Nephron progenitor cell (in vitro differentiated cells): ENCODE measurements around the gene GSG1L.

Experiments used
- DNase-seq: peaks from one replicate; pipeline ENCODE4 v3.0.0; 2021
- H3K27ac Mint-ChIP-seq: 2 replicates; pipeline ENCODE4 v1.8.0; 2021; ENCODE audit warnings: mild to moderate bottlenecking, moderate library complexity, mixed read lengths
- H3K27me3 Mint-ChIP-seq: 2 replicates; pipeline ENCODE4 v1.8.0; 2021; ENCODE audit warnings: mild to moderate bottlenecking, low read depth, mixed read lengths; ENCODE audit not compliant: poor library complexity
- H3K36me3 Mint-ChIP-seq: 2 replicates; pipeline ENCODE4 v1.8.0; 2021; ENCODE audit warnings: low read depth, mixed read lengths
- H3K4me1 Mint-ChIP-seq: 2 replicates; pipeline ENCODE4 v1.8.0; 2021; ENCODE audit warnings: mixed read lengths
- H3K4me3 Mint-ChIP-seq: 2 replicates; pipeline ENCODE4 v1.8.0; 2021; ENCODE audit warnings: mild to moderate bottlenecking, moderate library complexity, mixed read lengths
- H3K9me3 Mint-ChIP-seq: 2 replicates; pipeline ENCODE4 v1.8.0; 2021; ENCODE audit warnings: mild to moderate bottlenecking, moderate library complexity, mixed read lengths
- TF ChIP-seq, protein P1 (sequence below): fragments of 200-600 bp; sonication (generic); IDR thresholded peaks from 2 replicates; pipeline ENCODE4 v1.5.0; 2021; ENCODE audit warnings: antibody characterized with exemption

GSG1L gene

DNA sequence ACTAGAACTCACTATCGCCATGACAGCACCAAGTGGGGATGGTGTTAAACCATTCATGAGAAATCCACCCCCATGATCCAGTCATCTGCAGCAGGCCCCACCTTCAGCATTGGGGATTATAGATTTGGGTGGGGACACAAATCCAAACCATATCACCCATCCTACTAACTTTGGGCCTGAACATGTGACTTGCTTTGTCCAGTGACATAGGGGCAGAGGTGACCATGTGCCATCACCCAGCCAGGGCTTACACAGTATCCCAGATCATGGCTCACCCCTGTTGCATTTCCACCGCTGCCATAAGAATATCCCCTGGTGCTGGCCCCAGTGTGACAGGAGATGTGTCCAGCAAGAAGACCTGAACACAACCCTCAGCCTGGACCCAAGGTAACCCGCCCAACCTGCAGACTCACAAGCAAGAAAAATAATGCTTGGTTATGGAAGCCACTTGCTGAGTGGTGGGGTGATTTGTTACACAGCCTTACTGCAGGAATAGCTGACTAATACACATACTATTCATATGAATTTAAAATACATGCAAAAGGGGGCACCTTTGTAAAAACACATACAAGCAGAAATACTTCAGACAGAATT, 130.9 kb downstream of the GSG1L start:
- H3K27me3 Mint-ChIP-seq: peaks cover 58% of the 10 kb centered on the region
- H3K4me3 Mint-ChIP-seq: no peak overlapping the region
- no peaks in the 10 kb centered on the region for H3K36me3 Mint-ChIP-seq
- no peaks in the 10 kb centered on the region for H3K4me1 Mint-ChIP-seq
- TF ChIP-seq, protein P1, sequence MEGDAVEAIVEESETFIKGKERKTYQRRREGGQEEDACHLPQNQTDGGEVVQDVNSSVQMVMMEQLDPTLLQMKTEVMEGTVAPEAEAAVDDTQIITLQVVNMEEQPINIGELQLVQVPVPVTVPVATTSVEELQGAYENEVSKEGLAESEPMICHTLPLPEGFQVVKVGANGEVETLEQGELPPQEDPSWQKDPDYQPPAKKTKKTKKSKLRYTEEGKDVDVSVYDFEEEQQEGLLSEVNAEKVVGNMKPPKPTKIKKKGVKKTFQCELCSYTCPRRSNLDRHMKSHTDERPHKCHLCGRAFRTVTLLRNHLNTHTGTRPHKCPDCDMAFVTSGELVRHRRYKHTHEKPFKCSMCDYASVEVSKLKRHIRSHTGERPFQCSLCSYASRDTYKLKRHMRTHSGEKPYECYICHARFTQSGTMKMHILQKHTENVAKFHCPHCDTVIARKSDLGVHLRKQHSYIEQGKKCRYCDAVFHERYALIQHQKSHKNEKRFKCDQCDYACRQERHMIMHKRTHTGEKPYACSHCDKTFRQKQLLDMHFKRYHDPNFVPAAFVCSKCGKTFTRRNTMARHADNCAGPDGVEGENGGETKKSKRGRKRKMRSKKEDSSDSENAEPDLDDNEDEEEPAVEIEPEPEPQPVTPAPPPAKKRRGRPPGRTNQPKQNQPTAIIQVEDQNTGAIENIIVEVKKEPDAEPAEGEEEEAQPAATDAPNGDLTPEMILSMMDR: no peak
- no peak for DNase-seq
- H3K27ac Mint-ChIP-seq: no peak overlapping the region
- H3K9me3 Mint-ChIP-seq: peaks cover 4% of the 10 kb centered on the region

DNA sequence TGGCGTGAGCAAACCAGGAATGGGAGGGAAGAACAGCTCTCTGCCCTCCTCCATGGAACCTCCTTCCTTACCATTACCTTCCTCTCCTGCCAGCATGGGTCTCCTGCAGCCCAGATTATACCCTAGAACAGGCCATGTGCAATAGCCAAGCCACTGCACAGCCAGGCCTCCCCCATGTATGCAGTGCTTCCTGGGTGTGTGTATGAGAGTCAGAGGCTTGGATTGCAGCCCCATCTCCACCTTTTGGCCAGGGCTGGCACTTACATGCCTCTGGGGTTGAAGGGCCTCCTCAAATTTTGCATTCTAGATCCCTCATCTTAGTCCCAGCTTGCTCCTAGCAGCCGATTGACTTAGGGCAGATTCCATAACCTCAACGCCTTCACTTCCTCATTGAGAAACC, 133.7 kb downstream of the GSG1L start:
- DNase-seq: no peak
- Mint-ChIP-seq H3K27me3 (peaks cover 57% of the 10 kb centered on the region), H3K4me1 (peaks cover 18% of the 10 kb centered on the region), H3K36me3 (no peaks in the 10 kb centered on the region), H3K4me3 (no peak overlapping the region), H3K27ac (no peak overlapping the region), H3K9me3 (peaks cover 4% of the 10 kb centered on the region)
- TF ChIP-seq, protein P1: no peak

DNA sequence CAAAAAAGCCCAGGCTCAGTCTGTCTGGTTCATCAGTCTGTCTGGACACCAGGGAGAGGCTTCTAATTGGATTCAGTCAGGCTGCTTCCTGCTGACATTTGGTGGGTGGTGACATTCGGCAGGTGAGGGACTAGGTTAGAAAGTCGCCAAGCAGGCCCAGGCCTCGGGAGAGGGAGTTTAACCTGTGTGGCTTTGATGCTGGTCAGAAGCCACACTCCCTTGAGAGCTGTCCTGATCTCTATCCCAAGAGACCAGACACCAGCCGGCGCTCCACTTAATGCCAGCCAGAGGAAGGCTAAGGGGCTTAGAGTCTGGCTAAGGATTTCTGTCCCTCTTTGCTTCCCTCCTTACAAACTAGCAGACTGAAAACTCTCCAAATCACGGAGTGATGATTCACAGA, 135.0 kb downstream of the GSG1L start:
- H3K4me3 Mint-ChIP-seq: no peak overlapping the region
- no peak for DNase-seq
- H3K9me3 Mint-ChIP-seq: peaks cover 4% of the 10 kb centered on the region
- H3K27me3 Mint-ChIP-seq: peaks cover 53% of the 10 kb centered on the region
- peaks cover 18% of the 10 kb centered on the region for H3K4me1 Mint-ChIP-seq
- H3K27ac Mint-ChIP-seq: no peak overlapping the region
- TF ChIP-seq, protein P1: no peak
- H3K36me3 Mint-ChIP-seq: no peaks in the 10 kb centered on the region

DNA sequence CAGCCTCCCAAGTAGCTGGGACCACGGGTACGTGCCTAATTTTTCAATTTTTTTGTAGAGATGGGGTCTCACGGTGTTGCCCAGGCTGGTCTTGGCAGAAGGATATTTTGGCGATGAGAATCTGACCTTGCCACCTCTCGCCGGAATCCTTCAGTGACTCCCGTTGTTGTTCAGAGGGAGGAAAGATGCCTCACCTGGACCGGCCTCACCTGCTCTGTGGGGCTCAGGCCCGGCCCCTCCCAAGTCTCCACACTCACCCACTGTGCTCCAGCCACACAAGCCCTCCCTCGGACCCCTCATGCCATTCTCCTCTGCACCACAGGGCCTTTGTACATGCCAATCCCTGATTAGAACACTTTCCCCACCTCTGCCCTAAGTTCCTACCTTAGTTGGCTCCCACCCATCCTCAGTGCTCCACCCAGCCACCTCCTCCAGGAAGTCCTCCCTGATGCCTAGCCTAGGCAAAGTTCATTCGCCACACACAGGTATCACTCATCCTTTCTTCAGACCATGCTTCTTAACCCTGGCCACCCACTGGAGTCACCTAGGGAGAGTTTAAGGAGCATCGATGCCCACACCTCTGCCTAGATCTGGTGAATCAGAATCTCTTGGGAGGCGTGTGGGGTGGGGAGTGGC, 136.1 kb downstream of the GSG1L start:
- DNase-seq: no peak
- TF ChIP-seq, protein P1: no peak

DNA sequence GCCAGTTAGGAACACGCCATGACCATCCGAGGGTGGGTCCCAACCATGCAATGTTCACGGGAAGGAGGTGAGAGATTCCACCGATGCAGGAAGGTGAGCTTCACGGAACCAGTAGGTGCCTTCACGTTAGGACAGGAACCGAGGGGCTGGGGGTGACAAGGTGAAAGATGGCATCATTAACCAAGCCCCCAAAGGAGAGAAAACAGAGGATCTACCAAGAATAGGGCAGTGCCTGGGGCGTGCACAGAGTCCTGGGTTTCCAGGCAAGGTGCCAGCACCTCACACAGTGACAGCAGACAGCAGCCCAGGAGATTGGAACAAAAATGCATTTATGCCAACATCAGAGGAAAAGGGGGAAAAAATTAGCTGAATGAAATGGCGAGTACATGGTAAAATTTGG, 137.9 kb downstream of the GSG1L start:
- DNase-seq: no peak
- no peak overlapping the region for H3K4me3 Mint-ChIP-seq
- no peak overlapping the region for H3K27ac Mint-ChIP-seq
- H3K27me3 Mint-ChIP-seq: peaks cover 43% of the 10 kb centered on the region
- TF ChIP-seq, protein P1: no peak
- H3K9me3 Mint-ChIP-seq: no peaks in the 10 kb centered on the region
- no peaks in the 10 kb centered on the region for H3K36me3 Mint-ChIP-seq
- peaks cover 21% of the 10 kb centered on the region for H3K4me1 Mint-ChIP-seq

More for the DNA sequence above, 136.1 kb downstream of the GSG1L start:
- H3K4me3 Mint-ChIP-seq: no peak overlapping the region
- H3K27me3 Mint-ChIP-seq: peaks cover 50% of the 10 kb centered on the region
- H3K4me1 Mint-ChIP-seq: peaks cover 18% of the 10 kb centered on the region
- peaks cover 3% of the 10 kb centered on the region for H3K9me3 Mint-ChIP-seq
- H3K27ac Mint-ChIP-seq: no peak overlapping the region
- H3K36me3 Mint-ChIP-seq: no peaks in the 10 kb centered on the region
